ENCODE data around the gene LRRN2.

GRCh38 chr1:204611036-204611435 lies 74.5 kb downstream of the LRRN2 start:
- TF ChIP-seq PPARA (CRISPR knock-in tag; IDR thresholded peaks at IDR 0.05; ENCODE audit: borderline replicate concordance): no peak
- TF ChIP-seq TOX (CRISPR knock-in tag; IDR thresholded peaks at IDR 0.05; ENCODE audit: borderline replicate concordance): no peak

Measured in SK-N-SH treated with all-trans-retinoic acid at 6 μM for 48 hours (cell line).